BJ (cell line): ENCODE measurements around the gene EME2. TPM values are rescaled to one million over a fixed set of nuclear protein-coding genes. Genes with fewer than 3 reads are reported as not detected.
A peak's percentile ranks its signal among the peaks of the same experiment; 100 is the strongest.

Experiments
- CTCF ChIA-PET: fragments of 350-600 bp; formaldehyde crosslinking; extraction: SDS; loops from one replicate; lab custom pipeline; 2021; ENCODE audit warnings: antibody characterized with exemption, inconsistent platforms; lab: Yijun Ruan, JAX
- POLR2A ChIA-PET: fragments of 300-600 bp; sonication (Branson Sonifier 250); formaldehyde crosslinking; extraction: SDS; loops from one replicate; lab custom pipeline; 2021; ENCODE audit warnings: antibody characterized with exemption; lab: Charles Lee
- DNase-seq: peaks from one replicate; pipeline ENCODE4 v3.0.0-alpha.2; 2011; ENCODE audit warnings: low read depth
- H3K27me3 ChIP-seq: 2 replicates; pipeline ENCODE4 v1.6.0; 2011; ENCODE audit warnings: low read length; ENCODE audit not compliant: control insufficient read depth, insufficient read depth
- H3K36me3 ChIP-seq: 2 replicates; pipeline ENCODE4 v1.5.1; 2011; ENCODE audit warnings: low read length; ENCODE audit not compliant: control insufficient read depth, insufficient read depth
- H3K4me3 ChIP-seq: 2 replicates; pipeline ENCODE4 v1.5.1; 2011; ENCODE audit warnings: low read depth, mild to moderate bottlenecking, control low read depth, low read length
- CTCF ChIP-seq: IDR thresholded peaks from 2 replicates; pipeline ENCODE4 v1.5.1; 2011; ENCODE audit warnings: low read depth, mild to moderate bottlenecking, control low read depth, inconsistent platforms, low read length, moderate library complexity; ENCODE audit not compliant: insufficient read depth
- polyA plus RNA-seq: library from polyadenylated mRNA; depleted of rRNA; stranded (reverse); fragments of >200 nt; gene quantifications from 2 replicates; pipeline ENCODE4 v1.2.3, GENCODE V29; 2011

EME2 gene
- polyA plus RNA-seq, 1 experiment, result 4.0 TPM

DNA sequence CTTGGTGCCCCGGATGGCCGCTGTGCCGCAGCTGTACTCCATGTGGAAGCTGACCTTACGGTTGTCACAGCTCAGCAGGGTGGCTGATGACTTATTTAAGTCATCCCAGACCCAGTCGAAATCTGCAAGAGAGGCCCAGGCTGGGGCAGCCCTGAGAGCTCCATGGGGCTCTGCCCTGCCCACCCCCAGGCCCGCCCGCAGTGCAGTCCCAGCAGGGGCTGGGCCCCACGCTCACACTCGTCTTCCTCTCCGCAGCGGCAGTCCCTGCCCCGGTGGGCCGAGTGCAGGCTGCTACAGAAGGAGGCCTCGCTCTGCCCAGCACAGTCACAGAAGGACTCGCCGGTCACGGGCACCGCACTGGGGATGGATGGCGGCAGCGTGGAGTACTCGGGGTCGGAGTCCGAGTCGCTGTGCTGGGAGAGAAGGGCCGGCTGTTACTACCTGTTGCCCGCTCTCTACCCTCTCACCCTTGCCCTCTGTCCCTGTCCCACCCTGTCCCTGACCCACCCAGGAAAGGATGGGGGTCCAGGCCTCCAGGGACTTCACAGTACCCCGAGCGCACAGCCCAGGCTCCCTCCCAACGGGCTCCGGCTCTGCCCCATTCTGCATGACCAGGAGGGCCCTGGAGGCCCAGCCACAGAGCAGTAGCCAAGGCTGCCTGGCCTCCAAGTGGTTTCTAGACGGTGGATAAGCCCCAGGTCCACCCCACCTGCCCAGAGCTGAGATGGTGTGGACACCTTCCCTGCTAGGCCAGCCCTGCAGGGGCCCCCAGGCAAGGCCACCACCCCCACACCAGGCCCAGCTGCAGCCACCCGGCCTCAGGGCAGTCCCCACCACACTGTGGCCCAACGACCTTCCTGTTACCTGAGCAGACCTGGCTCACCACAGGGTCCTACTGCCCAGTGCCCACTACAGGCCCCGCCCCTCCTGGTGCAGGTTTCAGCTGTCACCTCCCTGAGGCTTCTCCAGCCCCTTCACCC, 5.9 kb downstream of the EME2 start:
- no peaks in the 10 kb centered on the region for H3K27me3 ChIP-seq
- POLR2A ChIA-PET, result no interaction called here
- TF ChIP-seq CTCF, result no peak
- CTCF ChIA-PET, result no interaction called here
- DNase-seq, result no peak
- H3K4me3 ChIP-seq, result no peak overlapping the region
- H3K36me3 ChIP-seq, result peaks cover 30% of the 10 kb centered on the region

GRCh38 chr16:1779234-1779701, 6.7 kb downstream of the EME2 start:
- Histone ChIP-seq H3K4me3 (no peak overlapping the region), H3K36me3 (peaks cover 30% of the 10 kb centered on the region), H3K27me3 (no peaks in the 10 kb centered on the region)
- no peak for TF ChIP-seq CTCF
- POLR2A ChIA-PET, result no interaction called here
- no peak for DNase-seq
- CTCF ChIA-PET, result no interaction called here

DNA sequence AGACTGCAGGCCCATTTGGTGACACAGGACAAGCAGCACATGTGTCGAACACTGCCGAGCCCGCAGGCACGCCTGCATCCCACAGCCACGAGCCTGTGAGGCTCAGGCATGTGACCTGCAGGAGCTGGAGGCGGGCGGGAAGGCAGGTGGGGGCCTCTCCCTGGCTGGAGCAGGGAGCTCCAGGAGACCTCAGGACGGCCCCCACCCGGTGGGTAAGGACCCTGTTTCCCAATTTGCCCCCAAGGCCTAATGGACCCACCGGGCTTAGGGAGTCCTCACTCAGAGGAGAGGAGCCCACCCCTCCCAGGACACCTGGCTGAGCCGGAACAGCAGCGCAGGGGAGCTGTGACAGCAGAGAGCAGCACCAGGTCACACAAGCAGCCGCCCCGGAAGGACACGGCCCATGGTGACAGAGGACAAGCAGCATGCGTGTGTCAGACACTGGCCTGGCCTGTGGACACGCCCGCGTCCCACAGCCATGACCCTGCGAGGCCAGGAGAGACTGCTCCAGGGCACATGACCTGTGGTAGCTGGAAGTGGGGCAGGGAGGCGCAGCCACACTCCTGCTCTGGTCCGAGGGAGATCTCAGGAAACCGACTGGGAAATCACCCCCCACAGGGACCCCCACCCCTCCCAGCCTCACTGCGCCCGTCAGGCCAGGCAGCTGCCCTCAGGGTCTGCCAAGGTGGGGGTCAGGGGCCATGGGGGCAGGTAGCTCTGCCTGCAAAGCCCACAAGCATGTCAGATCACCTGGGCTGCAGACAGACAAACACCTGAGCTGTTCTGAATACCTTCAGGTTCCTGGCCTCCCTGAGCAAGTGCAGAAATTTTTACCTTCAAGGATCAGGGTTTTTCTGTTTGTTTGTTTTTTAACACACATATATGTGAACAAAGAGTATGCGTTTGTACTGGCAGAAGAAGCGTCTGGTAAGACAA, 7.4 kb downstream of the EME2 start:
- Histone ChIP-seq H3K36me3 (peaks cover 31% of the 10 kb centered on the region), H3K27me3 (no peaks in the 10 kb centered on the region), H3K4me3 (no peak overlapping the region)
- no peak for DNase-seq
- ChIA-PET CTCF (no interaction called here), POLR2A (no interaction called here)
- TF ChIP-seq CTCF, result no peak

GRCh38 chr16:1780677-1781072, 8.1 kb downstream of the EME2 start:
- Histone ChIP-seq H3K27me3 (no peaks in the 10 kb centered on the region), H3K4me3 (no peak overlapping the region), H3K36me3 (peaks cover 28% of the 10 kb centered on the region)
- no peak for DNase-seq
- CTCF ChIA-PET, result no interaction called here
- TF ChIP-seq CTCF, result no peak
- POLR2A ChIA-PET, result no interaction called here

DNA sequence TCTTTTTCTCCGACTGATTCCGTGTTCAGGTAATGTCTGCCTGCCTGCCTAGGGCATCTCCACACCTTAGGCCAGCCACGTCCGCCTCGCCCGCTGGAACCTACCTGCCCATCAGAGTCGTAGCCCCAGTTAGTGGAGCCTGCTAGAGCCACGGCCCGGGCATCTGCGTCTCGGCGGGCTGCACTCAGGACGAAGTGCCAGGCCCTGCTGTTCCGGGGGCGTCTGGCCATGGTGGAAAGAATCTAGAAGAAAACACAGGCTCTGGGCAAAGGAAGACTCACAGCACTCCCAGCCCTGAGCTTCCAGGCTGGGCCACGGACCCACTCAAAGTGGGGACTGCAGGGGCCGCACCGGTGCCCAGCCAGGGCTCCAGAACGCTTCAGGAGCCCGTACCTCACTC, 8.6 kb downstream of the EME2 start:
- H3K36me3 ChIP-seq, result peaks cover 26% of the 10 kb centered on the region
- ChIA-PET CTCF (no interaction called here), POLR2A (no interaction called here)
- H3K27me3 ChIP-seq, result no peaks in the 10 kb centered on the region
- peak overlapping the region; percentile 77 for H3K4me3 ChIP-seq
- DNase-seq, result no peak
- no peak for TF ChIP-seq CTCF
